ENCODE data around the gene DYNC2LI1.

DYNC2LI1 gene

GRCh38 chr2:43758739-43759138 is 15.1 kb upstream of the DYNC2LI1 start:
- DNase-seq: no peak

DNA sequence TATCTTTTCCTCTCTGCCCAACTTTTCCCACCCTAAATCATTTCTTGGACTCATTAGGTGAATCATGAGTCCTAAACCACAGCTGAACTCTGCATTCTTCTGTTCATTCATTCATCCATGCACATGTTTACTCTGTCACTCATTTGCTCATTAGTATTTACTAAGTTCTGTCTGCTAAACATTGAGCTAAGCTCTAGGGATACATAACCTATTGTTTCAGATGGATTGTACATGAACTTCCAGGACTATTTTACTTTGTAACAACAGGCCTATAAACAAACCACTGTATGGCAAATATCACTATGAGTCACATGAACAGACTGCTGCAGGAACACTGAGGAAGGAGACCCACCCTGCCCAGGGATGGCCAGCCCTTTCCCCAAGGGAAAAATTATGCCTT is 14.6 kb upstream of the DYNC2LI1 start:
- DNase-seq: no peak

DNA sequence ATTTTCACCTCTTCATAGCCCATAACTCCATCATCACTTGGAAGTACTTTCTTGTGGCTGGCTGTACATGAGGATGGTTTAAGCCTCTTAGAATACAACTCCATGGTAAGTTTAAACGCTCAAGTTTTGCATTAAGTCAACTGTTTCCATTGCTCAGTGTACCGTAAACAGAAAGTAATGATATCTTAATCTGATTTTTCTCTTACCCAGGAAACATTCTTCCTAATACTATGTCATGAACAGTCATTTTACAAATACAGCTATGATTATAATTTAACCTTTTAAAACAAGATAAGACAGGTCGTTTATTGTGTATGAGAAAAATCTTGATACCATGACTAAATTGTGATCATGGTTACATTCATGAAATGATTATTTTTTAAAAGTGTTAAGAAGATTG is 11.6 kb upstream of the DYNC2LI1 start:
- DNase-seq: no peak

GRCh38 chr2:43763091-43763490 is 10.7 kb upstream of the DYNC2LI1 start:
- no peak for DNase-seq

DNA sequence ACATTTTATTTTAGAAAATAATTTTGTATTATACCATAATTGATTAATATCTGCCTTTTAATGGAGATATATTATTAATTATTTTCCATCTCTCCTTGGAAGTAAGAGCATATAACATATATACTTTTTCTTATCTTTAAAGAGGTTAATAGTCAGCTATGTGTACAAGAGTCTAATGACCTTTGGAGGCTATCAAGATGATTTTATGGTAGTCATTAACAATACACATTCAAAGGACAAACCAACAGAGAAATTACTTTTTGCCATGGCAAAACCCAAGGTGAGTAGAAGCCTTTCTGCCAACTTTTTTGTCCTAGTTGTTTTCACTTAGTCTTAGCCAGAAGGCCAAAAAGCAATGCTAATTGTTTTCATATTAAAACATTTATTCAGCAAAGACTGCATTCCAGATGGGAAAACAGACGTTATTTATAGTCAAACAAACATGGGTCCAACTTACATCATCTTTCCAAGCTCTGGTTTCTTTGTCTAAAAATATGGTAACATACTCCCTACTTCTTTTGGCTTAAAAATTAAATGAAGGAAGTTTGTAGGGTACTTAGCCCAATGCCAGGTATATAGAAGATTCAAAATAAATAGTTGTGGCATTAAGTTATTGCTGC is 9.6 kb upstream of the DYNC2LI1 start:
- no peak for DNase-seq

GRCh38 chr2:43766006-43766405 is 7.8 kb upstream of the DYNC2LI1 start:
- no peak for DNase-seq

DNA sequence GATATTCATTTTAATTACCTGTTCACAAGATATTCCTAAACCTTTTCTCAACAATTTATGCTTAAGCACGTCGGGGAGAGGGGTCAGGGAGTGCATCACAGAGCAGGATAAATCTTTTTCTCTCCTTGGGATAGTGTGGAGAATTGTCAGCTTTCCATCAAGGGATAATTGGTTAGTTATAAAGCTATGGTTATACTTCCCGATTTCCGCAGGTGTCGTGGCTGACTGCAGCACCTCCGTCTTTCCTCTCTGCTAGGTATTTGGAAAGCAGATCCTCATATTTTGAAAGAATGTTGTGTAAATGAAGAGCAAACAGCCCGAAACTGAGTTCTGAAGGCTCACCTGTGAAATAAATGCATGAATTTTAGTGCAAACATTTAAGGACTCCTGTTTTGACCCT is 778 bp downstream of the DYNC2LI1 start:
- DNase-seq: no peak

DNA sequence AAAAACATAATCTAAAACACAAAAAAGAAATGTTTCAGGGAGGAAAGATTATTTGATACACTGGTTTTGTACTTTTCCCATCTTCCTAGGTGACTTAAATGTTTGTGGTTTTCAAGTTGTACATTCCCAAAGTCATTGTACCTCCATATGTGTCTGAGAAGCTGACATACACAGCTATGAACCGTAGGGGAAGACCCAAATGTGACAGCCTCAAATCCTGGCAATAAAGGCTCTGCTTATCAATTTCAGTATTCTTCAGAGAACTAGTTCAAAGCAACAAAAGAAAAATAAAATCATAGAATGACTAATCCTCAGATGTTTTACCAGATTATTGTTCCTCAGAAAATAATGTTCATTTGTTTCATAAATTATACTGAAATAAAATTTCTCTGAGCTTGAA is 2.5 kb downstream of the DYNC2LI1 start:
- no peak for DNase-seq

DNA sequence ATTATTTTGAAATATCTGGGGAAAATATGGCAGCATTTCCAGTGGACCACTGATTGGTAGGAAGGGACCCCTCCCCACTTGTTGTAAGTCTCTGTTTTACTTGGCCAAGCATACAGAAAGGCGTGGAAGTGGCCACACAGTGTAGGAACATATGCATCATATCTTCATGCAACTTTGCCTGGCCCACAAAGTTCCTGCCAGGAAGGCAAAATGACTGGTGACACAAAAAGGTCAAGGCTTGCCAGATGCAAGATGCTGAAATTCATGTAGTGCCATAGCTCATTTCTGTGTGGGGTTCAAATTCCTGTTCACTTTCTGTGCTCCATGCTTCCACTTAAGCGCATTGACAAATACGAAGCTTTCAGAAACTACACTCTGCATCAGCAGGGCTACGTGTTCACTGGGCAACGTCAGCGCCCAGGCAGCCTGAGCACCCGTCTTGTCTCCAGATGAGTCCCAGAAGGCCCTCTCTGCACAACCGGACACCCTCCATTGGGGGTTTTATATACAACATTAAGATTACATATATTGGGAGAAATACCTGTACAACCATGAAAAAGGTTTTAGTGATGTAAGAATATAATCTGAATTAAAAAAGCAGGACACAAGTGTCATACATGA is 3.6 kb downstream of the DYNC2LI1 start:
- DNase-seq: no peak

- no peak for DNase-seq
These were observed 4.4 kb downstream of the DYNC2LI1 start for GRCh38 chr2:43778233-43778632.

- no peak for DNase-seq
These were observed 14.1 kb downstream of the DYNC2LI1 start for GRCh38 chr2:43787895-43788294.

- no peak for DNase-seq
These were observed 14.8 kb downstream of the DYNC2LI1 start for GRCh38 chr2:43788646-43789045.

DNA sequence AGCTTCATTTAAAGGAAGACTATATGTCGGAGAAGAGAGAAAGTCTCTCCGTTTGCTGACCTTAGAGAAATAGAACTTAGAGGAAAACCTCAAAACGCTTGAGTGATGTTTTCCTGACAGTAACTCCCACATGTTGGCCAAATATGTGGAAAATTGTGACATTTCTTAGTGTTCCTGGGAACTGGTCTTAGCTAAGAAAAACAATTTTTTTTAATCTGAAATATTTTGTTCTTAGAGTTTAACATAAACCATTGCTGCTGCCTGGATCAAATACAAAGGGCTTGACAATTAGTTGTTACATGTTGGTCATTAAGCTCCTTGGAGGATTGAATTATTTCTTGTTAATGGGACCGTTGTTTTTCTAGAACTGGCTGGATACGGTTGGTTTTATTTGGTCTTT is 16.3 kb downstream of the DYNC2LI1 start:
- no peak for DNase-seq

- DNase-seq: no peak
These were observed 17.4 kb downstream of the DYNC2LI1 start for GRCh38 chr2:43791035-43791765.

- DNase-seq: no peak
These were observed 18.8 kb downstream of the DYNC2LI1 start for GRCh38 chr2:43792653-43793052.

DNA sequence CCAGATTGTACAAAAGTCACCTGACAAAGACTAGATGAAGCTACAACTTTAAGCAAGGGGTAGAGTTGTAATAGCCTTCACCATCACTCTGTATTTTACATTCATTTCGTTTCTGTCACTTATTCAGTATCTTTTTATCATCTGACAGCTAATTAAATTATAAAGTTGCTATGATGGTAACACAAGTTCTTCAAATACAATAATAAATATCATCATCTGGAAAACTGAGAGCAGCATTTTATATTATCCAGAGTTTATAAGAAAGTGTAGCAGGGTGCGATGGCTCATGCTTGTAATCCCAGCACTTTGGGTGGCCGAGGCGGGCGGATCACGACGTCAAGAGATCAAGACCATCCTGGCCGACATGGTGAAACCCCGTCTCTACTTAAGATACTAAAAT is 21.1 kb downstream of the DYNC2LI1 start:
- DNase-seq: no peak

DNA sequence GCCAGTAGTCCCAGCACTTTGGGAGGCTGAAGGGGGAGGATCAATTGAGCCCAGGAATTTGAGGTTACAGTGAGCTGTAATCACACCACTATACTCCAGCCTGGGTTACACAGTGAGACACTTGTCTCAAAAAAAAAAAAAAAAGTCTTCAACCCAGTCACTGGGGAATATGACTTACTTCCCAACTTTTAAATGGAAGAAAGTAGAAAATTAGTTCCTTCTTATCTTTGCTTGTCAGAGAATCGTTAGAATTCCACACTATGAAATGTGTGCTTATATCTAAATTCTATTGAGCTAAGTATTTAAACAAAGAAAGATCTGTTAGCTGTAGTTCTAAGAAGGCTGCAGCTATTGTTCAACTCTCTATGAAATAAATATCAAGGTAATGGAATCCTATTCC is 22.4 kb downstream of the DYNC2LI1 start:
- no peak for DNase-seq

GRCh38 chr2:43798300-43798699 is 24.5 kb downstream of the DYNC2LI1 start:
- DNase-seq: no peak

DNA sequence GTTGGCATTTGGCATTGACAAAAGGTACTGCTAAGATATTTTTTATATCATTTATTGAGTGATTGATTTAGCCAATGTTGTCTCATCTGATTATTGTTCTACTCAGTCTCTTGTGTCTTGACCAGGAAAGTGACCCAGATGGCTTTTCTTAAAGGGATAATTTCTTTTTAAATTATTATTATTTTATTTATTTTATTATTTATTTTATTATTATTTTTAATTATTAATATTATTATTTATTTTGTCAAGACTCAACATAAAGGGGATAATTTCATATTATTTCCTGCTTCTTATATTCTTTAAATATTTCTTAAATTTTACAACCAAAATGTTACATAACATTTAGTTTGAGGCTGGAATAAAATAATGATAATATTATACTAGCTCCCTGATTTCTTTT is 27.1 kb downstream of the DYNC2LI1 start:
- DNase-seq: no peak

DNA sequence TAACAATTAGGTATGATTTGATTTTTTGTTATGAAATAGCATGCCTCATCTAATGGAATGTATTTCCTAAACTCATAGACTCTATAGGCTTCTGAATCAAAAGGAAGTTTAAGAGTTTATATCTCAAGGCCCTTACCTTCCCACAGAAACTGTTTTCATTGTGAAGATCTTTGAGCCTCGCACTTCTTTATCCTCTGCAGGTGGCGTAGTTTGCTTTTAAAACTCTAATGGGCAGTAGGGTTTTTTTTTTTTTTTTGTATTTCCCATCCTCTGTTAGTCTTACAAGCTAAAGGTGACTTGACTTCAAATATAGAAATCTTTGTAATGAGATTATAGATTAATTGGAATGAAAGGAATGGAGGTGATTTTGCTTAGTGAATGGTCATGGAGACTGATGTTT is 28.3 kb downstream of the DYNC2LI1 start:
- no peak for DNase-seq

DNA sequence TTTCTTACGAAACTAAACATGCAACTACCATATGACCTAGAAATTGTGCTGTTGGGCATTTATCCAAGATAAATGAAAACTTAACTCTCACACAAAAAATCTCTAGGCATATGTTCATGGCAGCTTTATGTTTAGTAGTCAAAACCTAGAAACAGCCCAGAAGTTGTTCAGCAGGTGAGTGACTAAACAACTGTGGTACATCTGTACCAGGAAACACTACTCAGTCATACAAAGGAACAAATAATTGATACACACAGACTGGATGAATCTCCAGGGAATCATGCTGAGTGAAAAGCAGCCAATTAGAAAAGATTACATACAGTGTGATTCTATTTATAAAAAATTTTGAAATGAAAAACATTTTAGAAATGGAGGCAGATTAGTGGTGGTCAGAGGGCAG is 29.3 kb downstream of the DYNC2LI1 start:
- no peak for DNase-seq

DNA sequence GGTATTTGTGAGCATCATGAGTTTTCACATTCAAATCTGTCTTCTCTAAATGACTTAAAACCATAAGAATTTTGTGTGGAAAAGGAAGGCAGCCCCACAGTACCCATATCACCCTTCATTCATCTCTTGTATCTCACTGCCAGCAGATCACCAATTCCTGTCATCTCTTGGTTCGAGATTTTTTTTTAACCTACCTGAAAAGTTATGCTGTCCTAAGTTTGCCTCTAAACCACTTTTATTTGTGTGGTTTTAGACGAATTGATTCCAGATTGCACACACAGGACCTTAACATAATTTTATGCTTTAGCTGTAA is 32.8 kb downstream of the DYNC2LI1 start:
- no peak for DNase-seq

GRCh38 chr2:43810452-43810851 is 36.6 kb downstream of the DYNC2LI1 start:
- no peak for DNase-seq

GRCh38 chr2:43810888-43811287 is 37.0 kb downstream of the DYNC2LI1 start:
- DNase-seq: no peak
